Ovary (tissue), 3 donors: ENCODE measurements around the gene HNRNPC.

Experiments used
- EP300 ChIP-seq: sonication (generic); formaldehyde crosslinking; IDR thresholded peaks from one replicate; pipeline ENCODE4 v1.6.1; 2017; ENCODE audit warnings: antibody characterized with exemption
- TF ChIP-seq, protein P1 (sequence below), 3 donors: fragments of 450-650 bp in 2 of 3; fragments of 200-600 bp in 1 of 3; IDR thresholded peaks; one replicate each; pipeline versions ENCODE4 v1.5.1 to v1.8.0; 2016 to 2022; ENCODE audit warnings: antibody characterized with exemption in 3 of 3, mild to moderate bottlenecking in 1 of 3
- donor health status: DM: no; HTN: no; CAD: no.

DNA sequence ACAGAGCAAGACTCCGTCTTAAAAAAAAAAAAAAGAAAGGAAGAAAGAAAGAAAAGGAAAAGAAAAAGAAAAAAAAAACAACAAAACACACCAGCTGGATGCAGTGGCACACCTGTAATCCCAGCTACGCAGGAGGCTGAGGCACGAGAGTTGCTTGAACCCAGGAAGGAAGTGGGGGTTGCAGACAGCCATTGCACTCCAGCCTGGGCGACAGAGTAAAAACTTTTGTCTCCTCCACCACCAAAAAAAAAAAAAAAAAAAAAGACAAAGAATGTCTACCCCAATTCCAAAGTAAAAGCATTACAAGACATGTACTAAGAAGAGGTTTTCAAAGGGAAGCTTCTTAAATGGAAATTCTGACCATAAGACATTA, 53.4 kb downstream of the HNRNPC start:
- TF ChIP-seq, protein P1, sequence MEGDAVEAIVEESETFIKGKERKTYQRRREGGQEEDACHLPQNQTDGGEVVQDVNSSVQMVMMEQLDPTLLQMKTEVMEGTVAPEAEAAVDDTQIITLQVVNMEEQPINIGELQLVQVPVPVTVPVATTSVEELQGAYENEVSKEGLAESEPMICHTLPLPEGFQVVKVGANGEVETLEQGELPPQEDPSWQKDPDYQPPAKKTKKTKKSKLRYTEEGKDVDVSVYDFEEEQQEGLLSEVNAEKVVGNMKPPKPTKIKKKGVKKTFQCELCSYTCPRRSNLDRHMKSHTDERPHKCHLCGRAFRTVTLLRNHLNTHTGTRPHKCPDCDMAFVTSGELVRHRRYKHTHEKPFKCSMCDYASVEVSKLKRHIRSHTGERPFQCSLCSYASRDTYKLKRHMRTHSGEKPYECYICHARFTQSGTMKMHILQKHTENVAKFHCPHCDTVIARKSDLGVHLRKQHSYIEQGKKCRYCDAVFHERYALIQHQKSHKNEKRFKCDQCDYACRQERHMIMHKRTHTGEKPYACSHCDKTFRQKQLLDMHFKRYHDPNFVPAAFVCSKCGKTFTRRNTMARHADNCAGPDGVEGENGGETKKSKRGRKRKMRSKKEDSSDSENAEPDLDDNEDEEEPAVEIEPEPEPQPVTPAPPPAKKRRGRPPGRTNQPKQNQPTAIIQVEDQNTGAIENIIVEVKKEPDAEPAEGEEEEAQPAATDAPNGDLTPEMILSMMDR (IDR thresholded peaks at IDR 0.05), result no peak
- TF ChIP-seq EP300, result no peak
